ENCODE measurements around the gene GABARAP. TPM values are rescaled to one million over a fixed set of nuclear protein-coding genes. Genes with fewer than 3 reads are reported as not detected.
A peak's percentile ranks its signal among the peaks of the same experiment; 100 is the strongest.

GABARAP gene
- total and polyA plus RNA-seq, 2 of the 8 experiments (the other 6 are each of a cell fraction or from before 2014, with no cell fraction given), result 252 to 581 TPM

DNA sequence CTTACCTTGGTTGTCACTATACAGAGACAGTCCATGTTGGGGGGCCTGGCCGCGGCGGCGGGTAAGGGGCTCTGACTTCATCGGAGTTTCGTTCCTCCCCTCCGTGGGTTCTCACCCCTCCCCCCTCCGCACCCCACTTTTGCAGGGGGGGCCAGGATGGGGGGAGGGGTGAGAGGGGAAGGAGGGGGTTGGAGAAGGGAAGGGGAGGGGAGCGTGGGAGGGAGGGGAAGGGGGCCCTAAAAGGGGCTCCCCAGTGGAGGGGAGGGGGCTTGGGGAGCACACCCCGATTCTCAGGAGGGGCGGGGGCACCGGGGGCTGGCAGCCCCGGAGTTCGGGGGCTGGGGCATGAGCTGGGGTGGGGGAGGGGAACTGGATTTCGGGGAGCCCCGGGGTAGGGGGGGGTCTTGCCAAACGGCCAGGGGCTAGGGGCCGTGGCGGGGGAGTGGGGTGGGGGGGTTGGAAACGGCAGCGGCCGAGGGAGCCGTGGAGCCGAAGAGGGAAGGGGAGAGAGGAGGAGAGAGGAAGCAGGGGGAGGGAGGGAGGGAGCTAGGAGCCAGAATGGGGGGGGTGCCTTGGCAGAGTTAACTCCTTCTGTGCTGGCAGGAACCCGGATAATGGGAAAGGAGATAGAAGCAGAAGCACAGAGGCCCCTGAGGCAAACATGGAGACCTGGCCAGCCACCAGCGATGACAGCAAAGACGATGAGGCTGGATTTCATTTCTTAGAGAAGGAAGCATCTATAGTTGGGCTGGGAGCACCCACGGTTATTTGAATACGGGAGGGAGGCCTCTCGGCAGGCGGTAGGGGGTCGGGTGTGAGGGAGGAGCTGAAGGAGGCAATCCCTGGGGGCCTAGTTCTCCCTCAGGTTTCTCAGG lies 24.9 kb downstream of the GABARAP start:
- Histone ChIP-seq H2AK5ac (ENCODE audit: low read depth, low read length) (no peak overlapping the region), H2BK15ac (ENCODE audit: low read length) (no peak overlapping the region), H3K79me1 (ENCODE audit: low read depth, low read length) (no peaks in the 10 kb centered on the region; the same call in 1 of the 2 replicates), H4K8ac (ENCODE audit: extremely low read depth, insufficient read depth, low read length) (no peak overlapping the region), H2BK20ac (ENCODE audit: low read length) (no peak overlapping the region), H3K56ac (replicated peaks; ENCODE audit: insufficient read length, low read depth, low read length) (no peak overlapping the region), H3K4me2 (ENCODE audit: insufficient read depth in 1 of 2, low read depth in 2 of 2, low read length in 2 of 2) (peak overlapping the region; percentile 69 to 79), H3K79me2 (ENCODE audit: control insufficient read depth in 1 of 2, insufficient read depth in 2 of 2, low read length in 2 of 2) (peaks cover 0 to 21% of the 10 kb centered on the region in 2 experiments; a peak in 2 of 4 replicates), H3K36me3 (ENCODE audit: control insufficient read depth in 2 of 4, insufficient read depth in 4 of 4, low read length in 3 of 4) (peaks cover 3 to 7% (median 5%) of the 10 kb centered on the region in 4 experiments; a peak in 4 of 8 replicates), H4K20me1 (replicated peaks in 1 of 2; ENCODE audit: control insufficient read depth in 1 of 2, insufficient read depth in 2 of 2, low read length in 2 of 2) (peaks cover 7 to 9% of the 10 kb centered on the region in 2 experiments), H3K9me3 (ENCODE audit: insufficient read depth in 2 of 2, low read depth in 1 of 2, low read length in 1 of 2) (no peaks in the 10 kb centered on the region), H3K18ac (ENCODE audit: extremely low read depth, low read length) (no peak overlapping the region; the same call in none of the 2 replicates), H3K14ac (ENCODE audit: insufficient read length) (no peak overlapping the region), H4K91ac (replicated peaks; ENCODE audit: insufficient read length, low read length) (peak overlapping the region; percentile 71), H3K23me2 (ENCODE audit: low read depth, low read length) (peaks cover 23% of the 10 kb centered on the region; the same call in 1 of the 2 replicates), H3K4me3 (ENCODE audit: extremely low read depth in 1 of 4, insufficient read depth in 2 of 4, low read depth in 3 of 4, low read length in 4 of 4) (peak overlapping the region; percentile 40 to 75 (median 51)), H3K27ac (ENCODE audit: low read depth, low read length) (no peak overlapping the region), H3K23ac (ENCODE audit: insufficient read length) (no peak overlapping the region), H2AFZ (ENCODE audit: low read length) (no peak overlapping the region), H2BK120ac (replicated peaks; ENCODE audit: low read depth, low read length) (no peak overlapping the region), H4K5ac (ENCODE audit: insufficient read length, low read depth, low read length) (peak overlapping the region; percentile 75), H3K9ac (replicated peaks in 1 of 4; ENCODE audit: extremely low read depth in 1 of 4, low read depth in 3 of 4, low read length in 3 of 4) (peak overlapping the region in 1 of 4 experiments; percentile 39; a peak in 3 of 7 replicates), H3K4ac (replicated peaks; ENCODE audit: insufficient read length, low read depth, low read length) (no peak overlapping the region), H3K27me3 (replicated peaks in 1 of 4; ENCODE audit: control insufficient read depth in 3 of 4, extremely low read depth in 1 of 4, insufficient read depth in 3 of 4, low read length in 3 of 4) (no peaks in the 10 kb centered on the region), H2BK5ac (ENCODE audit: low read depth, low read length) (0 out of 2 replicates have a peak overlapping the region, but pooled peaks have one; percentile 1), H2BK12ac (ENCODE audit: low read depth, low read length) (no peak overlapping the region), H3K4me1 (replicated peaks in 1 of 4; ENCODE audit: control insufficient read depth in 3 of 4, insufficient read depth in 4 of 4, low read length in 3 of 4) (peaks cover 6 to 41% (median 22%) of the 10 kb centered on the region in 4 experiments)
- DNase-seq (ENCODE audit: low read depth in 1 of 2, low spot score in 2 of 2) (peak in 1 of 2 experiments; percentile 68), FAIRE-seq (no peak)
- ChIA-PET POLR2A (ENCODE audit: partially characterized antibody) (interaction anchor here (1.0 to 10.7 kb wide), 11 partner anchors 10 to 290 kb away, joined by 3 to 386 read pairs (median 7); partner anchors contain the start of genes CLDN7, CTDNEP1, DVL2 and ELP5), CTCF (ENCODE audit: partially characterized antibody) (no interaction called here)
- WGBS, 2 experiments (ENCODE audit: extremely low coverage in 1 of 2, insufficient coverage in 1 of 2, insufficient read length in 1 of 2, insufficient replicate concordance in 2 of 2, low coverage in 1 of 2, low lambda C conversion rate in 2 of 2, missing lambda C conversion rate in 1 of 2), result 7% methylated on average over 11 of the region's 32 CpGs; no CpG with 5 or more reads in 1 of the 2 experiments
- no peak for TF ChIP-seq CBX8 (IDR thresholded peaks at IDR 0.05; ENCODE audit: borderline replicate concordance, low read depth, low read length)
- TF ChIP-seq, protein P1, sequence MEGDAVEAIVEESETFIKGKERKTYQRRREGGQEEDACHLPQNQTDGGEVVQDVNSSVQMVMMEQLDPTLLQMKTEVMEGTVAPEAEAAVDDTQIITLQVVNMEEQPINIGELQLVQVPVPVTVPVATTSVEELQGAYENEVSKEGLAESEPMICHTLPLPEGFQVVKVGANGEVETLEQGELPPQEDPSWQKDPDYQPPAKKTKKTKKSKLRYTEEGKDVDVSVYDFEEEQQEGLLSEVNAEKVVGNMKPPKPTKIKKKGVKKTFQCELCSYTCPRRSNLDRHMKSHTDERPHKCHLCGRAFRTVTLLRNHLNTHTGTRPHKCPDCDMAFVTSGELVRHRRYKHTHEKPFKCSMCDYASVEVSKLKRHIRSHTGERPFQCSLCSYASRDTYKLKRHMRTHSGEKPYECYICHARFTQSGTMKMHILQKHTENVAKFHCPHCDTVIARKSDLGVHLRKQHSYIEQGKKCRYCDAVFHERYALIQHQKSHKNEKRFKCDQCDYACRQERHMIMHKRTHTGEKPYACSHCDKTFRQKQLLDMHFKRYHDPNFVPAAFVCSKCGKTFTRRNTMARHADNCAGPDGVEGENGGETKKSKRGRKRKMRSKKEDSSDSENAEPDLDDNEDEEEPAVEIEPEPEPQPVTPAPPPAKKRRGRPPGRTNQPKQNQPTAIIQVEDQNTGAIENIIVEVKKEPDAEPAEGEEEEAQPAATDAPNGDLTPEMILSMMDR (IDR thresholded peaks at IDR 0.05; ENCODE audit: control extremely low read depth in 1 of 3, insufficient read depth in 1 of 3, low read depth in 1 of 3, low read length in 3 of 3), result no peak
- no peak for TF ChIP-seq BRCA1 (IDR thresholded peaks at IDR 0.05; ENCODE audit: low read depth, low read length)
- no peak for TF ChIP-seq SIN3A (conservative IDR thresholded peaks at IDR 0.05 in 1 of 2, IDR thresholded peaks at IDR 0.05 in 1 of 2; ENCODE audit: low read depth in 1 of 2, low read length in 2 of 2)
- TF ChIP-seq POU5F1 (IDR thresholded peaks at IDR 0.05; ENCODE audit: low read depth, low read length), result no peak
- TF ChIP-seq CHD2 (IDR thresholded peaks at IDR 0.05; ENCODE audit: low read length), result no peak
- TF ChIP-seq SIX5 (IDR thresholded peaks at IDR 0.05; ENCODE audit: low read depth, low read length), result no peak
- TF ChIP-seq TBP (IDR thresholded peaks at IDR 0.05; ENCODE audit: low read depth, low read length), result no peak
- TF ChIP-seq TEAD4 (IDR thresholded peaks at IDR 0.05; ENCODE audit: low read depth, low read length), result no peak
